HG03108 (cell line): ENCODE measurements around the gene SCN1B.

Experiments
- ATAC-seq: cut with Tn5 transposase; IDR thresholded peaks from one replicate; pipeline ENCODE4 v1.9.1; 2021; ENCODE audit warnings: moderate library complexity; ENCODE audit not compliant: unreplicated experiment

SCN1B gene

DNA sequence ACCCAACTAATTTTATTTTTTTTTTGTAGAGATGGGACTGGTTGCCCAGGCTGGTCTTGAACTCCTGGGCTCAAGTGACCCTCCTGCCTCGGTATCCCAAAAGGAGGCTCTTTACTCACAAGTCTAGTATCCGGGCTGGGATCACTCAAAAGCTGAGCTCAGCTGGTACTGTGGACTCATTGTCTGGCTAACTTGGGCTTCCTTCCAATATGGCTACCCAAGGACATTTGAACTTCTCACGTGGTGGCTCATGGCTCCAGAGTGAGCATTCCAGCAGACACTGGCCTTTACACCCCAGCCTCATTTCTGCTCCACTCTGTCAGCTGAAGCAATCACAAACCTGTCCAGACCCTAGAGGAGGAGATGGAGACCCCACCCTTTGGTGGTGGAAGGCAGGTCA lies 40.2 kb downstream of the SCN1B start:
- ATAC-seq = no peak

DNA sequence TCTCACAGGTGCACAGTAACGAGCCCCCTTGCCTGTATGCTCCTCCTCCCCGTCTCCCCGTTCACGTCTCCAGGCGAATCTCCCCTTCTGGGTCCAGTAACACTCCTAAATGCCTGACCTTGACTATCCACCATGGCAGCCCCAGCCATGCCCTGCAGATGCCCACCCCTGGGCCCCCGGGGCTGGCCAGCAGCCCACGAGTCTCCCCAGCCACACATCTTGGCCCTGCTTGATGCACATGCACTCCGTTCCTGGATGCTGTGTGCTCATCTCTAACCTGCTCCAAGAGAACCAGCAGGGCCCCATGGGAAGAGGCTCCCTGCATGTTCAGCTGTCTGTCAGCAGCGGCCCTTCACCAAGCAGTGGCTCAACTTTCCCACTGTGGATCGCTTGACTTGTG lies 43.2 kb downstream of the SCN1B start:
- ATAC-seq = no peak

- ATAC-seq = no peak
These were observed 43.7 kb downstream of the SCN1B start for GRCh38 chr19:35073941-35074340.

DNA sequence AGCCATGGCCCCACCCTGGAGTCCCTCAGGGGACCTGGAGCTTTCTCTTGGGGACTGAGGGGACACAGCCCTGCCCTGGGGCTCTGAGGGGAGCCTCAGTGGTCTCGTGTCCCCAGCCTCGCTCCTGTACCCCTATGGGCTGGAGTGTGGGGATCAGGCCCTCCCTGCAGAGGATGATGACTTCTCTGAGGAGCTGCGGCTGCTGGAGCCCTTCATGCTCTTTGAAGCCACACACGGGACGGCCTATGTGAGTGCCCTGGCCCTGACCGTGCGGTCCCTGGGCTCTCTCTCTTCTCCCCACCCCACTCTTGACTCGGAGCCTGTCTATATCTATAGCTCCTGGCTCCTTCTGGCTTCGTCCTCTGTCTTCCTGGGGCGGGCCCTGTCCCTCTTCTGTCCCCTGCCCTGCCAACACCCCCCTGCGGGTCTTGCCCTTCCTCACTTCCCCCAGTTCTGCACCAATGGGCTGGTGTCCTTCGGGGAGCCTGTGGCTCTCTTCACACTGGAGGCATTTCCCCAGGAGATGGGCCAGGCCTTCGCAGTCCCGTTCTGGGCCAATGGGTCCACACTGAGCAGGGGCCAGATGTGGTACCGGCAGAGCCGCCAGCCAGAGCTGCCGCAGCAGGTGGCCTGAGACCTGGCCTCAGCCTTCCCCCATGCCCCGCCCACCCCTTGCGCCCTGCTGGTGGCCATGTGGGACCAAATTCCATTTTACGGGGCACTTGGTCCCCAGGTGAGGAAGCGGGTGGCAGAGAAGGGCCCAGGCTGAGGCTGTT lies 44.3 kb downstream of the SCN1B start:
- no peak for ATAC-seq

DNA sequence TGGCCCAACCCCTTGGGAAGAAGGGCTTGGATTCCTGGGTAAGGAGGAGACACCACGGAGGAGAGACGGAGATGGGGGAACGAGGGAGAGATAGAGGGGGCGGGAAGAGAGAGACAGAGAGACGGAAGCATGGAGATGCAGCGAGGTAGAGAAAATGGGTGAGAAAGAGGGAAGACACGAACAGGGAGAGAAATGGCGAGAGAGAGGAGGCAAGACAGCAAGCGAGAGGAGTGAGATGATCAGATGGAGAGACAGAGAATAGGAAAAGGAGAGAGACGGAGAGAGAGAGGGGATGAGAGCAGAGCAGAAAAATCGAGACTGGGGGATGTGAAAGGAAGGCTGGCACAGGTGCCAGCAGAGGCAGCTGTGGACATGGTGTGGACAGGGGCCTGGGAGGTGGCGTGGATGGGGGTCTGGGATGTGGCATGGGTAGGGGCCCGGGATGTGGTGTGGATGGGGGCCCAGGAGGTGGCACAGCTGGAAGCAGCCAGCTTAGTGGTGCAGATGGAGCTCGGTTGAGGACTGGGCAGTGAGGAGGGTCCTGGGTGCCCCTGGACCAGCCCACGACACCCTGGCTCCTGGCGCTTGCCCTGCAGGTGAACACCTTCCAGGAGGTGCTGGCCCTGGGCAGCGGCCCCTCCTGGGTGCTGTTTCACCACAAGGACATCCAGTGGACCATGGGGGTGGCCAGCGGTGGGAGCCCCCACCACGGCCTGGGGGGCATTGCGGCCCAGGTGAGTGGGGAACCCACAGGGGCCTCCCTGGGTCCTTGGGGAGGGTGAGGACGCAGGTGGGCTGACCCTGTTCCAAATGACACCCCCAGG lies 45.1 kb downstream of the SCN1B start:
- no peak for ATAC-seq

GRCh38 chr19:35076026-35076370 lies 45.7 kb downstream of the SCN1B start:
- no peak for ATAC-seq

DNA sequence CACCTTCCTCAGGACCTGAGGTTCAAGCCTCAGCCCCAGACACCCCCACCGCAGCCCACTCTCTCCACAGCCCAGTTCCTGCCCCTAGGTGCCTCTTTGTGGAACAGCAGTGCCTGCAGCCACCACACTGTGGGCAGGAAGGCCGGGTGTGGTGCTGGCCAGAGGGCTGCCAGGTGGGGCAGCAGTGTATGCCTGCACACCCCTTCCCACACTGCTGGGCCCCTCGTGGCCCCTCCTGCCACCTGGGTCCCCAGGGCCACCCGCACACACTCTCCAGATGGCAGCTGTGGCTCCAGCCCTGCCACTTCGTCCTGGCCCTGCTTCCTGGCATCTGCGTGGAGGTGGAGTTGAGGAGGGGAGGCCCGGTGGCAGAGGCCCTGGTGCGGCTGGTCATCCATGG lies 46.4 kb downstream of the SCN1B start:
- ATAC-seq = no peak

DNA sequence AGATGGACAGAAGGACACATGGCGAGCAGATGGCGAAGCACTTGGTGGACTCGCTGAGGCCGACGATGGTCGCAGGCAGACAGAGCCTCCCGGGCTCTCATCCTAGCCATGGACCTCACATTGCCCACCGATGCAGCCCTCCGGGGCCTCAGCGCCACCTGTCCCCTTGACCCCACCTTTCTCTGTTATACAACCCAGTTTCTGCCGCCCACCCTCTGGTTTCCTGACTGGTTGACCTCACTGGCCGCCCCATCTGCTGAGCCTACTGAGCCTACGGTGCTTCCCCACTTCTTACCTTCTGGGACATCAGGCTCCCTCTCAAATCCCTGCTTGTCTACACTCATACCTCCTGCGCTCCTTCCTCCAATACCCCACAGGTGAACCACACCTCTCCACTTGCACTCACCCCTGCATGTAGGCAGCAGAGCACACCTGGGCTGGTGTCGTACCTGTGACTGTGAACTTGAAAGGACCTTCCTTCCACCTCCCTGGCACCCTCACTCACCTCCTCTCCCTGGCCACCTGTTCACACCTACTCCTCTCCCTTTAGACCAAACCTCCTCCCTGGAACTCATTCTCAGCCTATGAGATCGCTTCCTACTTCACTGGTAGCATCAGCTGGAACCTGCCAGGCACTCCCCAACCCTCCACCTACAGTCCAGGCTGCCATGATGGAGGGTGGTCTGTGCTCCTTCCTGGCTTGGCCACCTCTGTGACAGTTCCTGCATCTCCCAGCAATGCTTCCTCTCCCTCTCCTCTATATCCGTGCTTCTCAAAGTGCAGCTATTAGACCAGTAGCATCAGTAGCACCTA lies 47.3 kb downstream of the SCN1B start:
- ATAC-seq = no peak

- no peak for ATAC-seq
These were observed 49.6 kb downstream of the SCN1B start for GRCh38 chr19:35079826-35080225.

DNA sequence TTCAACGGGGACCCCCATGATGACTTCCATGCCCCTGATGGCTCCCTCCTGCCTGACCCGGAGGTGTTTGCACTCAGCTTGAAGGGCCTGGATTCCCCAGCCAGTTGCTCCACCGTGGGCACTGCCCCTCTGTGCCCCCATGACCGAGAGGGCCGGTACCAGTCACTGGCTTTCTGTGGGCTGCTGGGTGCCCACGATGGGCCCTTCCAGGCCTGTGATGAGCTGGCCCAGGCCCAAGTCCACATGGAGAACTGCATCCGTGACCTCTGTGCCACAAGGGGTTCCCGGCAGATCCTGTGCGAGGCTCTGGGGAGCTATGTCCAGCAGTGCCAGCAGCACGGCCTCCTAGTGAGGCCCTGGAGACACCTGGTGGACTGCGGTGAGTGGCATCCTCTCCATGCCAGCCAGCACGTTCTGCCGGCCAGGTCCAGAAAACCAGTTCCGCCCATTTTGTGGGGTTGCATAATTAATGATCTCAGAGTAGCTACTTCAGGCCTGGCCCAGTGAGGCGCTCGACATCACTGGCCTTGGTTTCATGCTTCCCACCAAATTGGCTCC lies 50.4 kb downstream of the SCN1B start:
- ATAC-seq = no peak

- no peak for ATAC-seq
These were observed 50.9 kb downstream of the SCN1B start for GRCh38 chr19:35081201-35081600.

GRCh38 chr19:35083691-35084508 lies 53.6 kb downstream of the SCN1B start:
- no peak for ATAC-seq

DNA sequence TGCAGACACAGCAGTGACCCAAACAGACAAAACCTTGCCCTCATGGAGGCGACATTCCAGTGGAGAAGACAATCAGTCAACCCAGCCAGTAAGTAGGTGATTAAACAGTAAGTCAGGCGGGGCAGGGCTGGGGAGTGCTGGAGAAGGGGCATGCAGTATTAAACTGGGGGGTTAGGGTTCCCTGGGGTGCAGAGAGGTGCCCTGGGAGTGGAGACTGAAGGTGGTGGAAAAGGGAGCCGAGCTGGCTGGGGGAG lies 54.2 kb downstream of the SCN1B start:
- no peak for ATAC-seq

GRCh38 chr19:35085947-35086346 lies 55.7 kb downstream of the SCN1B start:
- ATAC-seq = peak; percentile 43

DNA sequence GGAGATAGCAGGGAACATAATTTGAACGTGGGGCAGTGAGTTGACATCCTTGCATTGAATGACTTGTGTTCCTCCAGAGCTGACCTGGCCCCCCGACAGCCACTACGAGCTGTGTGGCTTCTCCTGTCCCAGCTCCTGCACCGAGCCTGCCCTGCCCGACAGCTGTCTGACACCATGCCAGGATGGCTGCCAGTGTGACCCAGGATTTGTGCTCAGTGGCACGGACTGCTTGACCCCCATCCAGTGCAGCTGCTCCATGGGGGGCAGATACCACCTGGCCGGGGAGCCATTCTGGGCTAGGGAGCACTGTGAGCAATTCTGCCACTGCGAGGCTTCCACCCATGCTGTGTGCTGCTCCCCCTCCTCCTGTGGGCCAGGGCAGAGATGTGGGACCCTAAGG lies 56.2 kb downstream of the SCN1B start:
- no peak for ATAC-seq

DNA sequence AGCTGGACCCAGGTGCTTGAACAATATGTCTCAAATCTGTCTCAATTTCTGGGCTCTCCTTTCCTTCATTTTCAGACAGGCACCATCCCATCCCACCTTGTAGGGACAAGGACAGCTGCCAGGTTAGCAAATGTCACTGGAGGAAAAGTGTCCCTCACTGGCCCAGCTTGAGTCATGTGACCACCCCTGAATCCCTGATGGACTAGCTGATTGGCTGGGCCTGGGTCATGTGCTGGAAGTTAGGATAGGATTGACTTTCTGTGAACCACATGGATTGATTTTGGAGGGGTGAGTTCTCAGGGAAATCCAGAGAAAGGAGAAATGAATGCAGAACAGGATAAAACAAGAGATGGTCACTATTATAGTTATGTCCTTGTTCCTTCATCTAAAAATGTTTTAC lies 57.1 kb downstream of the SCN1B start:
- ATAC-seq = no peak

GRCh38 chr19:35088131-35088913 lies 58.1 kb downstream of the SCN1B start:
- ATAC-seq = no peak

DNA sequence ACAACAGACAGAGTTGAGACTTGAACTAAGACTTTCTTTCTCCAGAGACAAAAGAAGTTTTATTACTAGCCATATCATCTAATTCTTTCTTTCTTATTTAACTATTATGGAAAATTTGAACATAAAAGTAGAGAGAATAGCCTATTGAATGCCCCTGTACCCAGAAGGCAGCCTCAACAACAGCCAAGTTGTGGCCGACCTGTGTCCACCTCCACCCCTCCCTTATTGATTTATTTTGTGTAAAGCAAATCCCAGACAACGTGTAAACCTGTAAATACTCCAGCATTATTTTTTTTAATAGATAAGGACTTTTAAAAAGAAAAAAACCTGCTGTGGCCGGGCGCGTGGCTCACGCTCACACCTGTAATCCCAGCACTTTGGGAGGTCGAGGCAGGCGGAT lies 59.3 kb downstream of the SCN1B start:
- no peak for ATAC-seq
